Kidney (tissue), 14 donors: ENCODE measurements around the gene CTR9. TPM values are rescaled to one million over a fixed set of nuclear protein-coding genes. Genes with fewer than 3 reads are reported as not detected.

Experiments used
- DNase-seq, 5 donors: peaks; one replicate each; pipeline ENCODE4 v3.0.0-alpha.2; 2013 to 2020
- FAIRE-seq: peaks from 2 replicates; lab custom pipeline; 2012; peaks lifted over from hg19 to GRCh38; lab: Jason Lieb, UNC
- H3K27ac ChIP-seq, 2 donors: one replicate each; pipeline ENCODE4 v1.7.0; 2013; ENCODE audit warnings: low read depth in 2 of 2, low read length in 2 of 2, inconsistent platforms in 1 of 2
- H3K27me3 ChIP-seq: one replicate; pipeline ENCODE4 v1.7.1; 2013; ENCODE audit warnings: low read length, inconsistent platforms; ENCODE audit not compliant: control insufficient read depth, insufficient read depth
- H3K36me3 ChIP-seq, 3 donors: one replicate each; pipeline versions ENCODE4 v1.7.0 to v1.7.1; 2013; ENCODE audit warnings: low read length in 3 of 3, control low read depth in 1 of 3, inconsistent platforms in 1 of 3; ENCODE audit not compliant: insufficient read depth in 3 of 3, control insufficient read depth in 2 of 3
- H3K4me1 ChIP-seq, 3 donors: one replicate each; pipeline versions ENCODE4 v1.7.0 to v1.7.1; 2013; ENCODE audit warnings: low read length in 3 of 3, inconsistent platforms in 1 of 3, low read depth in 1 of 3; ENCODE audit not compliant: control insufficient read depth in 2 of 3, insufficient read depth in 2 of 3
- H3K4me3 ChIP-seq, 3 donors: one replicate each; pipeline versions ENCODE4 v1.7.0 to v1.8.1; 2013; ENCODE audit warnings: low read length in 3 of 3, control low read depth in 1 of 3, inconsistent platforms in 1 of 3
- H3K9ac ChIP-seq, 3 donors: one replicate each; pipeline versions ENCODE4 v1.7.0 to v1.7.1; 2013; ENCODE audit warnings: low read length in 3 of 3, control low read depth in 1 of 3, inconsistent platforms in 1 of 3
- H3K9me3 ChIP-seq, 3 donors: one replicate each; pipeline versions ENCODE4 v1.7.0 to v1.7.1; 2013; ENCODE audit warnings: low read length in 3 of 3, control low read depth in 1 of 3, inconsistent platforms in 1 of 3; ENCODE audit not compliant: control insufficient read depth in 2 of 3, insufficient read depth in 1 of 3
- intact Hi-C: fragments of 100-400 bp; cut with DNase I; formaldehyde crosslinking; loops from one replicate; pipeline ENCODE4 v1.11.1; 2022
- polyA plus RNA-seq: library from polyadenylated mRNA; stranded (reverse); fragments of 350-450 nt; fragmentation: Illumina TruSeq; extraction: RNeasy Lipid Tissue Mini Kit (QIAGEN cat#74804); gene quantifications from one replicate; pipeline ENCODE4 v1.2.3, GENCODE V29; 2014; ENCODE audit warnings: low read depth, low replicate concordance; ENCODE audit not compliant: insufficient read depth
- total RNA-seq: library from RNA; stranded (reverse); fragmentation: NEBNext Ultra II Directional; extraction: Animal tissue kit (Norgen Biotek cat#: 25700); gene quantifications from one replicate; pipeline ENCODE4 v1.2.1, GENCODE V29; 2021
- TF ChIP-seq, protein P1 (sequence below): IDR thresholded peaks from 3 replicates; pipeline ENCODE4 v1.5.1; 2012; ENCODE audit warnings: mild to moderate bottlenecking, moderate library complexity, borderline replicate concordance; ENCODE audit not compliant: insufficient read depth; ENCODE audit errors: extremely low read depth
- donor health status: control.
- donor health status: control.
- donor health status: control.
- donor health status: control.
- donor health status: control.
- donor health status: DM: yes; HTN: yes; CAD: no.
- donor health status: Normal renal cell carcinoma (clear cell type).

Gene CTR9
- total and polyA plus RNA-seq, 2 donors from 2014 or later: 16.7 to 33.3 TPM

DNA sequence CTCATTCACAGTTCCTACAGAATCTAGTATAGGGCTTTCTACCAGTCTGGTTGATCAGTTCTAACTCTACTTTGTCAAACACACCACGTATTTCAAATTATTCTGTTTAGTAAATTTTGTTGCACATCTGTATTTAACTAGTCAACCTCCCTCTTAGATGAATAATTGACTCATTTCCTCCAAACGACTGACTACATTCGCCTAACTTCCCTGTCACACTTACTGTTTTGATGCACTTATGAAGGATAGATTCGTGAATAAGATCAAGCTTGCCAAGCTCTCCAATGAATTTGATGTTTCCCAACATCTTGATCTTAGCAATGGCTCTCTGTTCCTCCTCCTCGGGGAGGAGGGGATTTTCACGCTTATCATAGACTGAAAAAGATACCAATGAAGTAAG is 52.6 kb downstream of the CTR9 start:
- H3K4me1 ChIP-seq: peaks cover 0 to 14% (median 11%) of the 10 kb centered on the region in 3 donors
- FAIRE-seq: no peak
- no peak overlapping the region for H3K9ac ChIP-seq
- intact Hi-C loops: loop anchor here (10.0 kb wide), 1 partner anchor 51 kb away; the partner anchor contains the start of gene ZBED5
- no peak for DNase-seq
- TF ChIP-seq, protein P1, sequence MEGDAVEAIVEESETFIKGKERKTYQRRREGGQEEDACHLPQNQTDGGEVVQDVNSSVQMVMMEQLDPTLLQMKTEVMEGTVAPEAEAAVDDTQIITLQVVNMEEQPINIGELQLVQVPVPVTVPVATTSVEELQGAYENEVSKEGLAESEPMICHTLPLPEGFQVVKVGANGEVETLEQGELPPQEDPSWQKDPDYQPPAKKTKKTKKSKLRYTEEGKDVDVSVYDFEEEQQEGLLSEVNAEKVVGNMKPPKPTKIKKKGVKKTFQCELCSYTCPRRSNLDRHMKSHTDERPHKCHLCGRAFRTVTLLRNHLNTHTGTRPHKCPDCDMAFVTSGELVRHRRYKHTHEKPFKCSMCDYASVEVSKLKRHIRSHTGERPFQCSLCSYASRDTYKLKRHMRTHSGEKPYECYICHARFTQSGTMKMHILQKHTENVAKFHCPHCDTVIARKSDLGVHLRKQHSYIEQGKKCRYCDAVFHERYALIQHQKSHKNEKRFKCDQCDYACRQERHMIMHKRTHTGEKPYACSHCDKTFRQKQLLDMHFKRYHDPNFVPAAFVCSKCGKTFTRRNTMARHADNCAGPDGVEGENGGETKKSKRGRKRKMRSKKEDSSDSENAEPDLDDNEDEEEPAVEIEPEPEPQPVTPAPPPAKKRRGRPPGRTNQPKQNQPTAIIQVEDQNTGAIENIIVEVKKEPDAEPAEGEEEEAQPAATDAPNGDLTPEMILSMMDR: no peak
- no peaks in the 10 kb centered on the region for H3K9me3 ChIP-seq
- no peak overlapping the region for H3K4me3 ChIP-seq
- no peaks in the 10 kb centered on the region for H3K27me3 ChIP-seq
- H3K27ac ChIP-seq: no peak overlapping the region
- H3K36me3 ChIP-seq: peaks cover 61 to 82% (median 72%) of the 10 kb centered on the region in 3 donors

DNA sequence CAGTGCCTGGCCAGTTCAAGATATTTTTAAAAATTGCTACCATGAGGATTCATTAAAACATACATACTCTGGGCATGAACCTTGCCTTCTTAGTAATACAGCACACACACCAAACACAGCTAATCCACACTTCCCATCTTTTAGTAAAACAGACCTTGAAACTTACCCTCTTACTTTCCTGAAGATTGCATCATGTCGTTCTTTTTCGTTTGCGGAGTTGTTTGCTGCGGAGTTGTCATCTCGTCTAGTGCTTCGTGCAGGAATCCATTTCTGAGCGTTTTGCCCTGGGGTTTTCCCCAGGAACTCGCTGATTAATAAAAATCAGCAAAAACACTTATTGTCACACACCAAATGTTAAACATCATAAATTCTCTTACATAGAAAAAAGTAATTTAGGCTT is 54.7 kb downstream of the CTR9 start:
- no peak for FAIRE-seq
- Histone ChIP-seq H3K9me3 (no peaks in the 10 kb centered on the region), H3K4me1 (peaks cover 0 to 14% (median 11%) of the 10 kb centered on the region in 3 donors), H3K36me3 (peaks cover 44 to 62% (median 51%) of the 10 kb centered on the region in 3 donors), H3K4me3 (peak overlapping the region in 1 of 3 donors; percentile 21), H3K9ac (no peak overlapping the region), H3K27me3 (no peaks in the 10 kb centered on the region), H3K27ac (no peak overlapping the region)
- DNase-seq: no peak
- intact Hi-C loops: loop anchor here (10.0 kb wide), 1 partner anchor 49 kb away; the partner anchor contains the start of gene ZBED5
- TF ChIP-seq, protein P1: no peak

DNA sequence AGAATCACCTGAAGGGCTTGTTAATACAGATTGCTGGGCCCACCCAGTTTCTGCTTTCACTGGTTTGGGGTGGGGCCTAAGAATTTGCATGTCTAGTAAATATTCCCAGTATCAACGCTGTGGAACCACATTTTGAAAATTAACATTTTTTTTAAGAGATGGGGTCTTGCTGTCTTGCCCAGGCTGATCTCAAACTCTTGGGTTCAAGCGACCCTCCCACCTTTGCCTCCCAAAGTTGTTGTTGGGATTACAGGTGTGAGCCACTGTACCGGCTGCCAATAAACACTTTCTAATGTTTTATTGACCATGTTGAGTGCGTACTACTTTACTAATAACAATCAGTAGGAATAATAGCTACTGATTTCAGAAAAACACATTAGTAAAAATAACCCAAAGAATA is 55.2 kb downstream of the CTR9 start:
- TF ChIP-seq, protein P1: no peak
- H3K9ac ChIP-seq: peak overlapping the region in 2 of 3 donors; percentile 95
- no peaks in the 10 kb centered on the region for H3K27me3 ChIP-seq
- DNase-seq: no peak
- FAIRE-seq: no peak
- H3K4me3 ChIP-seq: peak overlapping the region in 2 of 3 donors; percentile 92 to 93
- no peak overlapping the region for H3K27ac ChIP-seq
- peaks cover 0 to 14% (median 11%) of the 10 kb centered on the region in 3 donors for H3K4me1 ChIP-seq
- peaks cover 42 to 58% (median 48%) of the 10 kb centered on the region in 3 donors for H3K36me3 ChIP-seq
- H3K9me3 ChIP-seq: no peaks in the 10 kb centered on the region
- intact Hi-C loops: loop anchor here (10.0 kb wide), 1 partner anchor 49 kb away; the partner anchor contains the start of gene ZBED5
